Mononuclear cell (primary cell): ENCODE results near the gene KIF15. TPM values are rescaled to one million over a fixed set of nuclear protein-coding genes. Genes with fewer than 3 reads are reported as not detected.
"Not testable (repeated sequence)": the region's sequence is repeated elsewhere in the genome, so short reads cannot be mapped to it uniquely, and the experiment has no call there.

Source experiments
- H3K27me3 ChIP-seq: 2 replicates; pipeline ENCODE4 v1.6.0; 2011; ENCODE audit warnings: low read length, control low read depth; ENCODE audit not compliant: insufficient read depth
- H3K4me1 ChIP-seq: 2 replicates; pipeline ENCODE4 v1.5.1; 2011; ENCODE audit warnings: mild to moderate bottlenecking, low read length, control low read depth; ENCODE audit not compliant: insufficient read depth
- H3K4me3 ChIP-seq: 2 replicates; pipeline ENCODE4 v1.5.1; 2011; ENCODE audit warnings: mild to moderate bottlenecking, low read length, moderate library complexity
- H3K9me3 ChIP-seq: 2 replicates; pipeline ENCODE4 v1.5.1; 2011; ENCODE audit warnings: low read depth, mild to moderate bottlenecking, control low read depth, low read length
- total RNA-seq: library from RNA; depleted of rRNA; stranded (reverse); fragments of >200 nt; gene quantifications from one replicate; pipeline ENCODE4 v1.2.3, GENCODE V29; 2012

Gene KIF15
- total RNA-seq, 1 donor, result 1.5 TPM

GRCh38 chr3:44845528-44846520 lies 84.2 kb downstream of the KIF15 start:
- no peaks in the 10 kb centered on the region for H3K4me1 ChIP-seq
- H3K27me3 ChIP-seq, result no peaks in the 10 kb centered on the region
- no peaks in the 10 kb centered on the region for H3K9me3 ChIP-seq
- H3K4me3 ChIP-seq, result no peak overlapping the region

- no peaks in the 10 kb centered on the region for H3K9me3 ChIP-seq
- H3K27me3 ChIP-seq, result no peaks in the 10 kb centered on the region
- H3K4me3 ChIP-seq, result no peak overlapping the region
- H3K4me1 ChIP-seq, result no peaks in the 10 kb centered on the region
Observed at GRCh38 chr3:44848634-44849033, 87.0 kb downstream of the KIF15 start.

GRCh38 chr3:44856663-44857062 lies 95.1 kb downstream of the KIF15 start:
- not testable (repeated sequence) for H3K4me3 ChIP-seq, H3K27me3 ChIP-seq, H3K9me3 ChIP-seq, H3K4me1 ChIP-seq

GRCh38 chr3:44860117-44860516 lies 98.5 kb downstream of the KIF15 start:
- no peaks in the 10 kb centered on the region for H3K27me3 ChIP-seq
- no peak overlapping the region for H3K4me3 ChIP-seq
- peaks cover 19% of the 10 kb centered on the region for H3K4me1 ChIP-seq
- no peaks in the 10 kb centered on the region for H3K9me3 ChIP-seq

GRCh38 chr3:44861412-44862225 lies 100.0 kb downstream of the KIF15 start, which contains the start of gene TMEM42:
TMEM42 (plus strand) TSS chr3:44861912; CDS start chr3:44861925, 13 bp downstream.
- Histone ChIP-seq H3K4me3 (peak within 1 kb of the TSS; percentile 60), H3K9me3 (no peaks in the 10 kb centered on the region), H3K27me3 (no peaks in the 10 kb centered on the region), H3K4me1 (peaks cover 27% of the 10 kb centered on the region)

GRCh38 chr3:44862226-44862637 lies 100.6 kb downstream of the KIF15 start:
- H3K9me3 ChIP-seq, result no peaks in the 10 kb centered on the region
- peak overlapping the region; percentile 60 for H3K4me3 ChIP-seq
- peaks cover 27% of the 10 kb centered on the region for H3K4me1 ChIP-seq
- no peaks in the 10 kb centered on the region for H3K27me3 ChIP-seq

GRCh38 chr3:44865272-44866035 lies 103.9 kb downstream of the KIF15 start:
- Histone ChIP-seq H3K9me3 (no peaks in the 10 kb centered on the region), H3K4me3 (no peak overlapping the region), H3K27me3 (no peaks in the 10 kb centered on the region), H3K4me1 (peaks cover 27% of the 10 kb centered on the region)

- H3K4me3 ChIP-seq, result no peak overlapping the region
- no peaks in the 10 kb centered on the region for H3K9me3 ChIP-seq
- no peaks in the 10 kb centered on the region for H3K27me3 ChIP-seq
- H3K4me1 ChIP-seq, result peaks cover 16% of the 10 kb centered on the region
Observed at GRCh38 chr3:44867421-44868111, 106.0 kb downstream of the KIF15 start.

- no peak overlapping the region for H3K4me3 ChIP-seq
- H3K9me3 ChIP-seq, result no peaks in the 10 kb centered on the region
- peaks cover 5% of the 10 kb centered on the region for H3K4me1 ChIP-seq
- H3K27me3 ChIP-seq, result no peaks in the 10 kb centered on the region
Observed at GRCh38 chr3:44870375-44871061, 108.9 kb downstream of the KIF15 start.

- Histone ChIP-seq H3K4me3 (no peak within 1 kb of the TSS), H3K9me3 (no peaks in the 10 kb centered on the region)
Observed at GRCh38 chr3:44874308-44874707, 112.7 kb downstream of the KIF15 start, which contains the start of gene TGM4. TGM4 (plus strand) TSS chr3:44874608; CDS start chr3:44874679, 71 bp downstream.

GRCh38 chr3:44875596-44875995 lies 114.0 kb downstream of the KIF15 start:
- Histone ChIP-seq H3K9me3 (no peaks in the 10 kb centered on the region), H3K4me1 (no peaks in the 10 kb centered on the region), H3K4me3 (no peak overlapping the region), H3K27me3 (no peaks in the 10 kb centered on the region)

More at GRCh38 chr3:44874308-44874707, 112.7 kb downstream of the KIF15 start, which contains the start of gene TGM4:
- no peaks in the 10 kb centered on the region for H3K27me3 ChIP-seq
- H3K4me1 ChIP-seq, result no peaks in the 10 kb centered on the region

GRCh38 chr3:44877333-44877732 lies 115.7 kb downstream of the KIF15 start:
- Histone ChIP-seq H3K9me3 (no peaks in the 10 kb centered on the region), H3K27me3 (no peaks in the 10 kb centered on the region), H3K4me3 (no peak overlapping the region), H3K4me1 (no peaks in the 10 kb centered on the region)

GRCh38 chr3:44880284-44880683 lies 118.7 kb downstream of the KIF15 start:
- Histone ChIP-seq H3K27me3 (no peaks in the 10 kb centered on the region), H3K9me3 (no peaks in the 10 kb centered on the region), H3K4me1 (no peaks in the 10 kb centered on the region), H3K4me3 (no peak overlapping the region)
